Ovary (tissue), 3 donors: Measurements from ENCODE around the gene RAMACL.

ENCODE experiments used
- CTCF ChIP-seq, 3 donors: fragments of 450-650 bp in 2 of 3; fragments of 200-600 bp in 1 of 3; IDR thresholded peaks; one replicate each; pipeline versions ENCODE4 v1.5.1 to v1.8.0; 2016 to 2022; ENCODE audit warnings: antibody characterized with exemption in 3 of 3, mild to moderate bottlenecking in 1 of 3
- EP300 ChIP-seq: sonication (generic); formaldehyde crosslinking; IDR thresholded peaks from one replicate; pipeline ENCODE4 v1.6.1; 2017; ENCODE audit warnings: antibody characterized with exemption
- POLR2A ChIP-seq: fragments of 450-650 bp; IDR thresholded peaks from one replicate; pipeline ENCODE4 v1.6.1; 2017; ENCODE audit warnings: antibody characterized with exemption, mild to moderate bottlenecking, moderate library complexity
- donor health status: DM: no; HTN: no; CAD: no.

- TF ChIP-seq CTCF (IDR thresholded peaks at IDR 0.05): no peak
- TF ChIP-seq POLR2A: no peak
- no peak for TF ChIP-seq EP300
Measured at GRCh38 chr6:166589786-166590574, 3.5 kb upstream of the RAMACL start.
